HCT116 (cell line): ENCODE results near the gene ABLIM1. TPM values are rescaled to one million over a fixed set of nuclear protein-coding genes. Genes with fewer than 3 reads are reported as not detected.

Experiments used
- ATAC-seq: fragments of 200-7000 bp; cut with Tn5 transposase; 2 replicates; pipeline ENCODE4 v1.9.1; 2020; ENCODE audit warnings: mild to moderate bottlenecking, moderate library complexity
- BruUV-seq: library from RNA; stranded (reverse); fragments of 400-500 nt; replicated peaks from 2 replicates; lab custom pipeline; 2021; lab: Mats Ljungman, UMichigan
- CTCF ChIA-PET: fragments of 300-600 bp; sonication (Branson Sonifier 250); formaldehyde crosslinking; loops from one replicate; lab custom pipeline; 2021; ENCODE audit warnings: antibody characterized with exemption; lab: Charles Lee
- POLR2A ChIA-PET: fragments of 300-600, 350-600 bp; sonication (Branson Sonifier 250); formaldehyde crosslinking; loops from one replicate; lab custom pipeline; 2021; ENCODE audit warnings: antibody characterized with exemption; lab: Charles Lee
- RAD21 ChIA-PET, 2 experiments: fragments of 300-600 bp; sonication (Branson Sonifier 250); formaldehyde crosslinking; loops; one replicate each; lab custom pipeline; 2023; ENCODE audit warnings: low total read pairs in 2 of 2; ENCODE audit not compliant: uncharacterized antibody in 2 of 2, unreplicated experiment in 2 of 2, low non-redundant PET in 1 of 2; lab: Charles Lee
- DNase-seq: peaks from one replicate; pipeline ENCODE4 v3.0.0-alpha.2; 2010; ENCODE audit warnings: low read depth, low spot score
- H2AFZ ChIP-seq: fragments of 200-600 bp; shearing (Covaris generic), sonication (generic); 2 replicates; pipeline ENCODE4 v1.6.1; 2017; ENCODE audit warnings: low read depth, mixed run types, mixed read lengths, antibody characterized with exemption, low read length; ENCODE audit not compliant: poor library complexity, severe bottlenecking
- H3K27ac ChIP-seq: 2 replicates; pipeline ENCODE4 v1.5.1; 2012; ENCODE audit warnings: low read depth, low read length
- H3K27me3 ChIP-seq: fragments of 200-600 bp; sonication (generic); 2 replicates; pipeline ENCODE4 v1.6.1; 2016; ENCODE audit warnings: mixed run types, low read length, mixed read lengths; ENCODE audit not compliant: insufficient read depth
- H3K36me3 ChIP-seq, 2 experiments: fragments of 200-500 bp in 1 of 2; fragments of 200-600 bp in 1 of 2; sonication (Bioruptor generic) in 1 of 2; sonication (generic) in 1 of 2; 2 replicates each; pipeline versions ENCODE4 v1.5.1 to v1.6.1; 2014 to 2016; ENCODE audit warnings: low read length in 2 of 2, inconsistent platforms in 1 of 2, mixed read lengths in 1 of 2, mixed run types in 1 of 2; ENCODE audit not compliant: insufficient read depth in 2 of 2, control insufficient read depth in 1 of 2
- H3K4me1 ChIP-seq, 2 experiments: fragments of 200-600 bp in 1 of 2; sonication (generic) in 1 of 2; 2 replicates each; pipeline versions ENCODE4 v1.5.1 to v1.6.1; 2012 to 2017; ENCODE audit warnings: low read length in 2 of 2, inconsistent platforms in 1 of 2, mild to moderate bottlenecking in 1 of 2, mixed read lengths in 1 of 2, mixed run types in 1 of 2, moderate library complexity in 1 of 2; ENCODE audit not compliant: insufficient read depth in 2 of 2, control insufficient read depth in 1 of 2
- H3K4me2 ChIP-seq: fragments of 200-600 bp; sonication (generic); 2 replicates; pipeline ENCODE4 v1.6.1; 2017; ENCODE audit warnings: mixed run types, low read length, mixed read lengths
- H3K4me3 ChIP-seq, 2 experiments: fragments of 200-600 bp in 1 of 2; sonication (generic) in 1 of 2; replicated peaks in 1 of 2; 2 replicates each; pipeline ENCODE4 v1.5.1; 2011 to 2016; ENCODE audit warnings: low read length in 2 of 2, control low read depth in 1 of 2, low read depth in 1 of 2, mild to moderate bottlenecking in 1 of 2, mixed read lengths in 1 of 2, mixed run types in 1 of 2
- H3K79me2 ChIP-seq: fragments of 200-600 bp; sonication (generic); 2 replicates; pipeline ENCODE4 v1.6.1; 2017; ENCODE audit warnings: mild to moderate bottlenecking, mixed run types, low read length, moderate library complexity, mixed read lengths; ENCODE audit not compliant: insufficient read depth
- H3K9ac ChIP-seq: fragments of 200-600 bp; sonication (generic); 2 replicates; pipeline ENCODE4 v1.6.1; 2016; ENCODE audit warnings: low read length, mixed read lengths
- H3K9me2 ChIP-seq: fragments of 200-600 bp; sonication (generic), shearing (Covaris generic); 2 replicates; pipeline ENCODE4 v1.6.1; 2017; ENCODE audit warnings: mixed run types, mild to moderate bottlenecking, moderate library complexity; ENCODE audit not compliant: insufficient read depth
- H3K9me3 ChIP-seq, 2 experiments: fragments of 200-500 bp in 1 of 2; fragments of 200-600 bp in 1 of 2; sonication (Bioruptor generic) in 1 of 2; sonication (generic) in 1 of 2; 2 replicates each; pipeline ENCODE4 v1.6.1; 2014 to 2017; ENCODE audit warnings: low read length in 2 of 2, mixed read lengths in 2 of 2, inconsistent platforms in 1 of 2, low read depth in 1 of 2, mild to moderate bottlenecking in 1 of 2, mixed run types in 1 of 2, moderate library complexity in 1 of 2; ENCODE audit not compliant: control insufficient read depth in 1 of 2, insufficient read depth in 1 of 2
- H4K20me1 ChIP-seq: fragments of 200-600 bp; sonication (generic), shearing (Covaris generic); 2 replicates; pipeline ENCODE4 v1.6.1; 2017; ENCODE audit warnings: mixed run types, mild to moderate bottlenecking, moderate library complexity; ENCODE audit not compliant: insufficient read depth
- CBX3 ChIP-seq: IDR thresholded peaks from 2 replicates; pipeline ENCODE4 v1.6.1; 2012; ENCODE audit warnings: low read depth
- CEBPB ChIP-seq: IDR thresholded peaks from 2 replicates; pipeline ENCODE4 v1.6.1; 2012; ENCODE audit warnings: low read depth
- EGR1 ChIP-seq: IDR thresholded peaks from 2 replicates; pipeline ENCODE4 v1.6.1; 2012; ENCODE audit warnings: low read depth
- ELF1 ChIP-seq: IDR thresholded peaks from 2 replicates; pipeline ENCODE4 v1.6.1; 2012; ENCODE audit warnings: low read depth, borderline replicate concordance
- EZH2 ChIP-seq: fragments of 200-600 bp; sonication (generic); IDR thresholded peaks from 2 replicates; pipeline ENCODE4 v1.6.1; 2017; ENCODE audit warnings: antibody characterized with exemption, mixed run types
- EZH2phosphoT487 ChIP-seq: fragments of 200-600 bp; IDR thresholded peaks from 2 replicates; pipeline ENCODE4 v1.6.1; 2018; ENCODE audit warnings: antibody characterized with exemption, borderline replicate concordance
- FOSL1 ChIP-seq: IDR thresholded peaks from 2 replicates; pipeline ENCODE4 v1.6.1; 2012; ENCODE audit warnings: low read depth
- POLR2AphosphoS5 ChIP-seq: IDR thresholded peaks from 2 replicates; pipeline ENCODE4 v1.6.1; 2011; ENCODE audit warnings: mild to moderate bottlenecking, low read depth, low read length, moderate library complexity
- RAD21 ChIP-seq: IDR thresholded peaks from 2 replicates; pipeline ENCODE4 v1.6.1; 2012; ENCODE audit warnings: low read depth, mild to moderate bottlenecking
- SIN3A ChIP-seq: IDR thresholded peaks from 2 replicates; pipeline ENCODE4 v1.6.1; 2012; ENCODE audit warnings: low read depth
- SP1 ChIP-seq: IDR thresholded peaks from 2 replicates; pipeline ENCODE4 v1.6.1; 2012; ENCODE audit warnings: low read depth
- TCF7L2 ChIP-seq: IDR thresholded peaks from 2 replicates; pipeline ENCODE4 v1.7.0; 2011; ENCODE audit warnings: borderline replicate concordance, inconsistent platforms; ENCODE audit not compliant: insufficient read depth, insufficient read length; ENCODE audit errors: extremely low read depth
- YY1 ChIP-seq: IDR thresholded peaks from 2 replicates; pipeline ENCODE4 v1.6.1; 2011; ENCODE audit warnings: low read length, low read depth, moderate library complexity, mild to moderate bottlenecking; ENCODE audit not compliant: insufficient replicate concordance; ENCODE audit errors: extremely low read depth
- ZNF274 ChIP-seq: fragments of 200-500 bp; sonication (Bioruptor generic); IDR thresholded peaks from 2 replicates; pipeline ENCODE4 v1.6.1; 2014; ENCODE audit warnings: mild to moderate bottlenecking, low read depth, low read length, inconsistent platforms
- intact Hi-C: fragments of 100-400 bp; cut with micrococcal nuclease; formaldehyde crosslinking; loops from 2 replicates; pipeline ENCODE4 v1.10.0; 2022
- total RNA-seq: library from RNA; stranded (reverse); gene quantifications from one replicate; pipeline ENCODE4 v1.2.1, GENCODE V29; 2021; ENCODE audit not compliant: unreplicated experiment
- TF ChIP-seq, protein P1 (sequence below): IDR thresholded peaks from 2 replicates; pipeline ENCODE4 v1.6.1; 2012
- TF ChIP-seq, protein P2 (sequence below): IDR thresholded peaks from 2 replicates; pipeline ENCODE4 v1.6.1; 2012
- TF ChIP-seq, protein P3 (sequence below): IDR thresholded peaks from 2 replicates; pipeline ENCODE4 v1.6.1; 2011; ENCODE audit warnings: mild to moderate bottlenecking, low read length, moderate library complexity; ENCODE audit not compliant: insufficient replicate concordance; ENCODE audit errors: extremely low read depth
- TF ChIP-seq, protein P4 (sequence below): IDR thresholded peaks from 2 replicates; pipeline ENCODE4 v1.6.1; 2012; ENCODE audit warnings: low read depth

Gene ABLIM1
- total RNA-seq, 1 experiment from 2014 or later: 96.2 TPM

GRCh38 chr10:114394531-114394930, 263.5 kb downstream of the ABLIM1 start:
- POLR2A ChIA-PET: no interaction called here
- no peak for ATAC-seq
- BruUV-seq: no TSS peak
- Histone ChIP-seq H3K9me3 (no peaks in the 10 kb centered on the region), H3K27ac (no peak overlapping the region), H3K4me3 (no peak overlapping the region), H3K9me2 (no peaks in the 10 kb centered on the region), H3K4me2 (no peak overlapping the region), H3K79me2 (no peaks in the 10 kb centered on the region), H2AFZ (no peak overlapping the region), H4K20me1 (no peaks in the 10 kb centered on the region), H3K36me3 (no peaks in the 10 kb centered on the region), H3K9ac (no peak overlapping the region), H3K27me3 (peaks cover 72% of the 10 kb centered on the region), H3K4me1 (peaks cover 4 to 10% of the 10 kb centered on the region in 2 experiments)
- TF ChIP-seq TCF7L2 (no peak), SIN3A (no peak), ELF1 (no peak), CEBPB (no peak), SP1 (no peak), FOSL1 (no peak), EZH2phosphoT487 (no peak), YY1 (no peak), POLR2AphosphoS5 (no peak), EGR1 (no peak), RAD21 (no peak), CBX3 (no peak), EZH2 (no peak), ZNF274 (no peak)
- TF ChIP-seq, protein P1, sequence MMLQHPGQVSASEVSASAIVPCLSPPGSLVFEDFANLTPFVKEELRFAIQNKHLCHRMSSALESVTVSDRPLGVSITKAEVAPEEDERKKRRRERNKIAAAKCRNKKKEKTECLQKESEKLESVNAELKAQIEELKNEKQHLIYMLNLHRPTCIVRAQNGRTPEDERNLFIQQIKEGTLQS: no peak
- TF ChIP-seq, protein P2, sequence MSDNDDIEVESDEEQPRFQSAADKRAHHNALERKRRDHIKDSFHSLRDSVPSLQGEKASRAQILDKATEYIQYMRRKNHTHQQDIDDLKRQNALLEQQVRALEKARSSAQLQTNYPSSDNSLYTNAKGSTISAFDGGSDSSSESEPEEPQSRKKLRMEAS: no peak
- TF ChIP-seq, protein P3, sequence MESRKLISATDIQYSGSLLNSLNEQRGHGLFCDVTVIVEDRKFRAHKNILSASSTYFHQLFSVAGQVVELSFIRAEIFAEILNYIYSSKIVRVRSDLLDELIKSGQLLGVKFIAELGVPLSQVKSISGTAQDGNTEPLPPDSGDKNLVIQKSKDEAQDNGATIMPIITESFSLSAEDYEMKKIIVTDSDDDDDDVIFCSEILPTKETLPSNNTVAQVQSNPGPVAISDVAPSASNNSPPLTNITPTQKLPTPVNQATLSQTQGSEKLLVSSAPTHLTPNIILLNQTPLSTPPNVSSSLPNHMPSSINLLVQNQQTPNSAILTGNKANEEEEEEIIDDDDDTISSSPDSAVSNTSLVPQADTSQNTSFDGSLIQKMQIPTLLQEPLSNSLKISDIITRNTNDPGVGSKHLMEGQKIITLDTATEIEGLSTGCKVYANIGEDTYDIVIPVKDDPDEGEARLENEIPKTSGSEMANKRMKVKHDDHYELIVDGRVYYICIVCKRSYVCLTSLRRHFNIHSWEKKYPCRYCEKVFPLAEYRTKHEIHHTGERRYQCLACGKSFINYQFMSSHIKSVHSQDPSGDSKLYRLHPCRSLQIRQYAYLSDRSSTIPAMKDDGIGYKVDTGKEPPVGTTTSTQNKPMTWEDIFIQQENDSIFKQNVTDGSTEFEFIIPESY: no peak
- TF ChIP-seq, protein P4, sequence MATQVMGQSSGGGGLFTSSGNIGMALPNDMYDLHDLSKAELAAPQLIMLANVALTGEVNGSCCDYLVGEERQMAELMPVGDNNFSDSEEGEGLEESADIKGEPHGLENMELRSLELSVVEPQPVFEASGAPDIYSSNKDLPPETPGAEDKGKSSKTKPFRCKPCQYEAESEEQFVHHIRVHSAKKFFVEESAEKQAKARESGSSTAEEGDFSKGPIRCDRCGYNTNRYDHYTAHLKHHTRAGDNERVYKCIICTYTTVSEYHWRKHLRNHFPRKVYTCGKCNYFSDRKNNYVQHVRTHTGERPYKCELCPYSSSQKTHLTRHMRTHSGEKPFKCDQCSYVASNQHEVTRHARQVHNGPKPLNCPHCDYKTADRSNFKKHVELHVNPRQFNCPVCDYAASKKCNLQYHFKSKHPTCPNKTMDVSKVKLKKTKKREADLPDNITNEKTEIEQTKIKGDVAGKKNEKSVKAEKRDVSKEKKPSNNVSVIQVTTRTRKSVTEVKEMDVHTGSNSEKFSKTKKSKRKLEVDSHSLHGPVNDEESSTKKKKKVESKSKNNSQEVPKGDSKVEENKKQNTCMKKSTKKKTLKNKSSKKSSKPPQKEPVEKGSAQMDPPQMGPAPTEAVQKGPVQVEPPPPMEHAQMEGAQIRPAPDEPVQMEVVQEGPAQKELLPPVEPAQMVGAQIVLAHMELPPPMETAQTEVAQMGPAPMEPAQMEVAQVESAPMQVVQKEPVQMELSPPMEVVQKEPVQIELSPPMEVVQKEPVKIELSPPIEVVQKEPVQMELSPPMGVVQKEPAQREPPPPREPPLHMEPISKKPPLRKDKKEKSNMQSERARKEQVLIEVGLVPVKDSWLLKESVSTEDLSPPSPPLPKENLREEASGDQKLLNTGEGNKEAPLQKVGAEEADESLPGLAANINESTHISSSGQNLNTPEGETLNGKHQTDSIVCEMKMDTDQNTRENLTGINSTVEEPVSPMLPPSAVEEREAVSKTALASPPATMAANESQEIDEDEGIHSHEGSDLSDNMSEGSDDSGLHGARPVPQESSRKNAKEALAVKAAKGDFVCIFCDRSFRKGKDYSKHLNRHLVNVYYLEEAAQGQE: no peak
- RAD21 ChIA-PET: no interaction called here
- CTCF ChIA-PET: no interaction called here
- DNase-seq: no peak
- intact Hi-C loops: no loop called here
